Vagina (tissue), 2 donors: ENCODE data around the gene ATRN.

Experiments used
- CTCF ChIP-seq, 3 experiments: fragments of 450-650 bp in 2 of 3; fragments of 200-600 bp in 1 of 3; sonication (generic) in 1 of 3; IDR thresholded peaks; one replicate each; pipeline ENCODE4 v1.5.1; 2017 to 2019; ENCODE audit warnings: antibody characterized with exemption in 3 of 3, mild to moderate bottlenecking in 2 of 3, moderate library complexity in 2 of 3
- POLR2AphosphoS5 ChIP-seq, 2 donors: sonication (generic); formaldehyde crosslinking; IDR thresholded peaks; one replicate each; pipeline ENCODE4 v1.9.0; 2017; ENCODE audit warnings: antibody characterized with exemption in 2 of 2, mild to moderate bottlenecking in 2 of 2, low read depth in 1 of 2; ENCODE audit not compliant: insufficient read depth in 1 of 2

- no peak for TF ChIP-seq POLR2AphosphoS5 (IDR thresholded peaks at IDR 0.05; ENCODE audit: insufficient read depth in 1 of 2, low read depth in 1 of 2)
- TF ChIP-seq CTCF (IDR thresholded peaks at IDR 0.05) = no peak
These were observed 109.6 kb downstream of the ATRN start for GRCh38 chr20:3580412-3580811.
